Mesenchymal stem cell (in vitro differentiated cells and primary cell): ENCODE results near the gene ADTRP.

Source experiments
- DNase-seq: peaks from one replicate; pipeline ENCODE4 v3.0.0-alpha.2; 2013
- H2AFZ ChIP-seq: one replicate; pipeline ENCODE4 v1.6.1; 2013; ENCODE audit warnings: low read depth, mild to moderate bottlenecking, control low read depth, inconsistent platforms, low read length, moderate library complexity
- H2AK5ac ChIP-seq: 2 replicates; pipeline ENCODE4 v1.6.1; 2013; ENCODE audit warnings: low read length, moderate library complexity, mild to moderate bottlenecking, inconsistent platforms; ENCODE audit not compliant: severe bottlenecking
- H2BK120ac ChIP-seq: one replicate; pipeline ENCODE4 v1.6.1; 2013; ENCODE audit warnings: low read depth, mild to moderate bottlenecking, inconsistent platforms, low read length, moderate library complexity
- H2BK12ac ChIP-seq, 2 experiments: one replicate each; pipeline ENCODE4 v1.6.1; 2013; ENCODE audit warnings: inconsistent platforms in 2 of 2, low read length in 2 of 2, mild to moderate bottlenecking in 2 of 2, moderate library complexity in 2 of 2, control low read depth in 1 of 2
- H2BK15ac ChIP-seq: one replicate; pipeline ENCODE4 v1.6.1; 2013; ENCODE audit warnings: mild to moderate bottlenecking, low read depth, inconsistent platforms; ENCODE audit not compliant: poor library complexity, severe bottlenecking
- H2BK5ac ChIP-seq: 2 replicates; pipeline ENCODE4 v1.6.1; 2013; ENCODE audit warnings: low read depth, mild to moderate bottlenecking, low read length, control low read depth, inconsistent platforms; ENCODE audit not compliant: poor library complexity, severe bottlenecking
- H3K14ac ChIP-seq, 2 experiments: one replicate each; pipeline ENCODE4 v1.6.1; 2013; ENCODE audit warnings: inconsistent platforms in 2 of 2, low read length in 2 of 2, control low read depth in 1 of 2, mild to moderate bottlenecking in 1 of 2, moderate library complexity in 1 of 2
- H3K18ac ChIP-seq, 2 experiments: one replicate each; pipeline ENCODE4 v1.6.1; 2013; ENCODE audit warnings: inconsistent platforms in 2 of 2, low read length in 2 of 2, control low read depth in 1 of 2, low read depth in 1 of 2, mild to moderate bottlenecking in 1 of 2
- H3K23ac ChIP-seq, 2 experiments: one replicate each; pipeline ENCODE4 v1.6.1; 2013; ENCODE audit warnings: inconsistent platforms in 2 of 2, low read length in 2 of 2, mild to moderate bottlenecking in 2 of 2, moderate library complexity in 2 of 2, control low read depth in 1 of 2
- H3K27ac ChIP-seq: 2 replicates; pipeline ENCODE4 v1.5.1; 2013; ENCODE audit warnings: mild to moderate bottlenecking, moderate library complexity, low read length, control low read depth, inconsistent platforms; ENCODE audit not compliant: poor library complexity, severe bottlenecking
- H3K27me3 ChIP-seq, 2 experiments: 2 replicates each; pipeline versions ENCODE4 v1.6.1 to v1.7.0; 2013; ENCODE audit warnings: low read length in 2 of 2, mild to moderate bottlenecking in 2 of 2, moderate library complexity in 2 of 2, control low read depth in 1 of 2, inconsistent platforms in 1 of 2; ENCODE audit not compliant: control insufficient read depth in 1 of 2, insufficient read depth in 1 of 2
- H3K36me3 ChIP-seq, 2 experiments: 2 replicates each; pipeline versions ENCODE4 v1.6.1 to v1.7.0; 2013; ENCODE audit warnings: low read length in 2 of 2, control low read depth in 1 of 2, inconsistent platforms in 1 of 2, low read depth in 1 of 2, mild to moderate bottlenecking in 1 of 2; ENCODE audit not compliant: insufficient read depth in 2 of 2, control insufficient read depth in 1 of 2
- H3K4ac ChIP-seq, 2 experiments: one replicate each; pipeline ENCODE4 v1.6.1; 2013; ENCODE audit warnings: inconsistent platforms in 2 of 2, low read length in 2 of 2, mild to moderate bottlenecking in 2 of 2, moderate library complexity in 2 of 2, control low read depth in 1 of 2, low read depth in 1 of 2
- H3K4me1 ChIP-seq: 2 replicates; pipeline ENCODE4 v1.6.1; 2013; ENCODE audit warnings: low read depth, low read length, control low read depth; ENCODE audit not compliant: control insufficient read depth, insufficient read depth
- H3K4me2 ChIP-seq: 2 replicates; pipeline ENCODE4 v1.6.1; 2013; ENCODE audit warnings: low read length, mild to moderate bottlenecking, inconsistent platforms; ENCODE audit not compliant: poor library complexity, severe bottlenecking
- H3K4me3 ChIP-seq, 2 experiments: 2 replicates each; pipeline versions ENCODE4 v1.5.1 to v1.7.0; 2013; ENCODE audit warnings: low read length in 2 of 2, mild to moderate bottlenecking in 2 of 2, control low read depth in 1 of 2, low read depth in 1 of 2; ENCODE audit not compliant: insufficient read depth in 1 of 2
- H3K79me1 ChIP-seq: replicated peaks from 2 replicates; pipeline ENCODE4 v1.6.1; 2013; ENCODE audit warnings: mild to moderate bottlenecking, control low read depth, low read length, inconsistent platforms; ENCODE audit not compliant: poor library complexity, severe bottlenecking
- H3K9ac ChIP-seq: 2 replicates; pipeline ENCODE4 v1.7.0; 2013; ENCODE audit warnings: mild to moderate bottlenecking, low read length, moderate library complexity
- H3K9me3 ChIP-seq: 2 replicates; pipeline ENCODE4 v1.7.0; 2013; ENCODE audit warnings: mild to moderate bottlenecking, low read length; ENCODE audit not compliant: control insufficient read depth
- H4K8ac ChIP-seq: one replicate; pipeline ENCODE4 v1.6.1; 2013; ENCODE audit warnings: inconsistent platforms, mild to moderate bottlenecking, low read length, moderate library complexity
- H4K91ac ChIP-seq: one replicate; pipeline ENCODE4 v1.6.1; 2013; ENCODE audit warnings: mild to moderate bottlenecking, low read length, inconsistent platforms
- WGBS: methylation state at CpG from one replicate; pipeline ENCODE4 v1.1.7; 2013; ENCODE audit warnings: mixed read lengths; 5-methylcytosine and 5-hydroxymethylcytosine counted together

The ADTRP gene

DNA sequence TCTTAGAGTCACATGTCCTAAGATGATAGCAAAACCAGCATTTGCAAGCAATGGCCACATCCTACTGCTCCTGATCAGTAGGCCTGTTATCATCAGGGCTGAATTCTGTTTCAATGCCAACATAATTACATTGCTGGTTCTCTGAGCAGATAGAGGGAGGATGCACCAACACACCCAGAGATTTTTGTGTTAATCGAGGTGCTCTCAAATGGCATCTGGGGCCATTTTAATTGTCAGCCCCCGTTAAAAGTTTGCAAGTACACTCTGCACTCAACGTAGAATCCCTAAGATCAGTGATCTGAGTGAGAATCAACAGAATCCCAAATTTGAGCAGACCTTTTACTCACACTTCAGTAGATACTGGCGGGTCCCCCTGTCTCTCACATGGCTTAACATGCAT lies 24.8 kb downstream of the ADTRP start:
- no peaks in the 10 kb centered on the region for H3K79me1 ChIP-seq
- H2BK15ac ChIP-seq = no peak overlapping the region
- no peaks in the 10 kb centered on the region for H3K27me3 ChIP-seq
- 90% methylated on average over 4 of the region's 4 CpGs for WGBS
- H3K4me1 ChIP-seq = no peaks in the 10 kb centered on the region
- H3K4me2 ChIP-seq = no peak overlapping the region
- no peak overlapping the region for H4K91ac ChIP-seq
- no peak overlapping the region for H2AFZ ChIP-seq
- H3K9me3 ChIP-seq = peaks cover 9% of the 10 kb centered on the region
- H3K27ac ChIP-seq = no peak overlapping the region
- no peak overlapping the region for H4K8ac ChIP-seq
- H2BK12ac ChIP-seq = no peak overlapping the region
- no peak overlapping the region for H3K14ac ChIP-seq
- no peak overlapping the region for H3K23ac ChIP-seq
- peak overlapping the region; percentile 92 for H3K9ac ChIP-seq
- H2BK120ac ChIP-seq = no peak overlapping the region
- no peak overlapping the region for H3K4ac ChIP-seq
- DNase-seq = no peak
- H3K36me3 ChIP-seq = no peaks in the 10 kb centered on the region
- H3K4me3 ChIP-seq = peak overlapping the region in 1 of 2 experiments; percentile 73
- no peak overlapping the region for H2BK5ac ChIP-seq
- no peak overlapping the region for H2AK5ac ChIP-seq
- H3K18ac ChIP-seq = no peak overlapping the region

DNA sequence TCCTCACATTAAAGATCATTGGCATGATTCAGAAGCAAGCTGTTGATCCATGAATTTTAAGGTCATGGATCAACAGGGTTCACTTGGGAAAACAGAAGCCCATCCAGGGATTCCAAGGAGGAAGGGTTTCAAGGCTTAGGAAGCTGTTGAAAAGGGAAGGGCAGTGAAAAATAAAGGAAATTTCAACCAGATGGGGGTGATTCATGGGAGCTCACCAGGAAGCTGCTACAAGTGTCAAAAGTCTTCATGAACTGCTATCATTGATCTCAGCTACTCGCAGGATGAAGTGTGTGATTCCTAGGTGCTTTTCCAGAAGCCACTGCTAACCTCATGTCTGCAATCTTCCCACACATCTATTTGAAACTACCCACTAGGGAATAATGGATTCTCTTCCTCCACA lies 26.2 kb downstream of the ADTRP start:
- no peak overlapping the region for H2AFZ ChIP-seq
- peaks cover 0 to 6% of the 10 kb centered on the region in 2 experiments for H3K36me3 ChIP-seq
- no peak overlapping the region for H3K4me2 ChIP-seq
- H4K91ac ChIP-seq = no peak overlapping the region
- no peak overlapping the region for H3K23ac ChIP-seq
- peak overlapping the region; percentile 27 for H3K9ac ChIP-seq
- no peak overlapping the region for H4K8ac ChIP-seq
- H2BK120ac ChIP-seq = no peak overlapping the region
- no peaks in the 10 kb centered on the region for H3K79me1 ChIP-seq
- H3K14ac ChIP-seq = no peak overlapping the region
- H3K18ac ChIP-seq = no peak overlapping the region
- H3K27me3 ChIP-seq = no peaks in the 10 kb centered on the region
- H3K4ac ChIP-seq = no peak overlapping the region
- H2BK12ac ChIP-seq = no peak overlapping the region
- no peaks in the 10 kb centered on the region for H3K4me1 ChIP-seq
- H2BK15ac ChIP-seq = no peak overlapping the region
- H2AK5ac ChIP-seq = no peak overlapping the region
- no peak overlapping the region for H2BK5ac ChIP-seq
- no peak overlapping the region for H3K27ac ChIP-seq
- 64% methylated on average over 1 of the region's 1 CpG for WGBS
- H3K9me3 ChIP-seq = peaks cover 1% of the 10 kb centered on the region
- no peak for DNase-seq
- peak overlapping the region in 1 of 2 experiments; percentile 12 for H3K4me3 ChIP-seq

DNA sequence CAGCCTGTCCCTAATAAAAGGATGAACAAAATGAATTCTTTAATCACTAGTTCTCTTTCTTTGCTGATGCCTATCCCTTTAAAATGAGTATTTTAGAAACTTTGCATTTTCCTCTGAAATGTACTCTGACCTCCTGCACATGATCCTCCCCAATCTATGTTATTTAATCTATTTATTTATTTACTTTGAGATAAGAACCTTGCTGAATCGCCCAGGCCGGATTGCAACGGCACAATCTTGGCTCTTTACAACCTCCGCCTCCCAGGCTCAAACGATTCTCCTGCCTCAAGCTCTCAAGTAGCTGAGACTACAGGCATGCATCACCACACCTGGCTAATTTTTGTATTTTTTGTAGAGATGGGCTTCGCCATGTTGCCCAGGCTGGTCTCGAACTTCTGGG lies 27.9 kb downstream of the ADTRP start:
- Histone ChIP-seq H3K4me2 (no peak overlapping the region), H3K27ac (no peak overlapping the region), H2BK120ac (no peak overlapping the region), H3K36me3 (peaks cover 0 to 6% of the 10 kb centered on the region in 2 experiments), H3K9me3 (no peaks in the 10 kb centered on the region), H2AK5ac (no peak overlapping the region), H4K8ac (no peak overlapping the region), H3K27me3 (no peaks in the 10 kb centered on the region), H3K23ac (no peak overlapping the region), H2BK5ac (no peak overlapping the region), H2BK15ac (no peak overlapping the region), H3K4me1 (no peaks in the 10 kb centered on the region), H3K79me1 (no peaks in the 10 kb centered on the region), H3K18ac (no peak overlapping the region), H2BK12ac (no peak overlapping the region), H3K4ac (no peak overlapping the region), H3K14ac (no peak overlapping the region), H3K9ac (no peak overlapping the region), H4K91ac (no peak overlapping the region), H2AFZ (no peak overlapping the region), H3K4me3 (no peak overlapping the region)
- DNase-seq = no peak
- WGBS = 74% methylated on average over 7 of the region's 7 CpGs

DNA sequence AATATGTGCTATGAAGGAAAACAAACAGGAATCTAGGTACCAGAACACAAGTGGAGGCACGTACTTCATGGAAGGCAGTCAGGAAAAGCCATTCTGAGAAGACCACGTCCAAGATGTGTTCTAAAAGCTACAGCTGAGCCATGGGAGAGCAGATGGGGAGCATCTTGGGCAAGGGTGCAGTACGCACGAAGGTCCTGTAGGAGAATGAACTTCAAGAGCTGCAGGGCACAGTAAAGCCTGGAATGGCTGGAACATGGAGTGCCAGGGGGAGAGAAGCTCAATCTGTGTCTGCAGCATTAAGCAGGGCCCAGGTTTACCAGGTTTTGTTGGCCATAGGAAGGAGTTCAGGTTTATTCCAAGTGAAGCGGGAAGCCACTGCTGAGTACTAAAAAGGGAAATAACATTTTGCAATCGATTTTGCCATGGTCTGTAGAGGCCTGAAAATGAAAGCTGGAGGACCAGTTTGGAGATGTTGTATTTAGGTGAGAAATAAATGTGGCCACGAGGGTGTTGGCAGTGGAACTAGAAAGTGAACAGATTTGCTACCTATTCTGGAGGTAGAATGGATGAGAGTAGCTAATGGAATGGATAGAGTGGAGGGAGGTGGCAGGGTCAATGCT lies 29.9 kb downstream of the ADTRP start:
- no peaks in the 10 kb centered on the region for H3K4me1 ChIP-seq
- H2AK5ac ChIP-seq = peak overlapping the region; percentile 35
- no peak overlapping the region for H2AFZ ChIP-seq
- H3K23ac ChIP-seq = no peak overlapping the region
- H3K36me3 ChIP-seq = peaks cover 0 to 10% of the 10 kb centered on the region in 2 experiments
- no peak overlapping the region for H3K18ac ChIP-seq
- no peak overlapping the region for H4K91ac ChIP-seq
- no peak overlapping the region for H3K27ac ChIP-seq
- no peak overlapping the region for H2BK120ac ChIP-seq
- H3K79me1 ChIP-seq = no peaks in the 10 kb centered on the region
- no peak overlapping the region for H2BK15ac ChIP-seq
- no peak overlapping the region for H3K4me2 ChIP-seq
- no peaks in the 10 kb centered on the region for H3K9me3 ChIP-seq
- H3K4ac ChIP-seq = no peak overlapping the region
- DNase-seq = no peak
- no peak overlapping the region for H4K8ac ChIP-seq
- no peak overlapping the region for H2BK5ac ChIP-seq
- H3K4me3 ChIP-seq = no peak overlapping the region
- 87% methylated on average over 7 of the region's 7 CpGs for WGBS
- H2BK12ac ChIP-seq = no peak overlapping the region
- no peak overlapping the region for H3K9ac ChIP-seq
- H3K27me3 ChIP-seq = no peaks in the 10 kb centered on the region
- H3K14ac ChIP-seq = no peak overlapping the region
